ENCODE data around the gene RNF19B.
"Not testable (repeated sequence)": the region's sequence is repeated elsewhere in the genome, so short reads cannot be mapped to it uniquely, and the experiment has no call there.

The RNF19B gene

GRCh38 chr1:32991819-32992488 lies 27.3 kb upstream of the RNF19B start:
- no peak for DNase-seq (ENCODE audit: low read depth)

GRCh38 chr1:32991386-32991785 lies 26.8 kb upstream of the RNF19B start:
- no peak for DNase-seq (ENCODE audit: low read depth)

GRCh38 chr1:32990887-32991286 lies 26.3 kb upstream of the RNF19B start:
- DNase-seq (ENCODE audit: low read depth) = no peak

- DNase-seq (ENCODE audit: low read depth) = peak; percentile 82
Observed at GRCh38 chr1:32989160-32990050, 24.8 kb upstream of the RNF19B start.

GRCh38 chr1:32988665-32989064 lies 24.1 kb upstream of the RNF19B start:
- no peak for DNase-seq (ENCODE audit: low read depth)

- no peak for DNase-seq (ENCODE audit: low read depth)
Observed at GRCh38 chr1:32985226-32985625, 20.6 kb upstream of the RNF19B start.

GRCh38 chr1:32984455-32985171 lies 20.0 kb upstream of the RNF19B start:
- no peak for DNase-seq (ENCODE audit: low read depth)

GRCh38 chr1:32984090-32984454 lies 19.5 kb upstream of the RNF19B start:
- DNase-seq (ENCODE audit: low read depth) = no peak

- no peak for DNase-seq (ENCODE audit: low read depth)
Observed at GRCh38 chr1:32983020-32983419, 18.4 kb upstream of the RNF19B start.

- no peak for DNase-seq (ENCODE audit: low read depth)
Observed at GRCh38 chr1:32981003-32981901, 16.6 kb upstream of the RNF19B start.

- no peak for DNase-seq (ENCODE audit: low read depth)
Observed at GRCh38 chr1:32980080-32980479, 15.5 kb upstream of the RNF19B start.

- no peak for DNase-seq (ENCODE audit: low read depth)
Observed at GRCh38 chr1:32978854-32979253, 14.2 kb upstream of the RNF19B start.

GRCh38 chr1:32977546-32978087 lies 13.0 kb upstream of the RNF19B start:
- DNase-seq (ENCODE audit: low read depth) = no peak

- not testable (repeated sequence) for DNase-seq (ENCODE audit: low read depth)
Observed at GRCh38 chr1:32975055-32975454, 10.4 kb upstream of the RNF19B start.

GRCh38 chr1:32973458-32973857 lies 8.8 kb upstream of the RNF19B start:
- DNase-seq (ENCODE audit: low read depth) = not testable (repeated sequence)

GRCh38 chr1:32972814-32973428 lies 8.3 kb upstream of the RNF19B start:
- DNase-seq (ENCODE audit: low read depth) = no peak

GRCh38 chr1:32971576-32971975 lies 7.0 kb upstream of the RNF19B start:
- no peak for DNase-seq (ENCODE audit: low read depth)

GRCh38 chr1:32971156-32971555 lies 6.5 kb upstream of the RNF19B start:
- no peak for DNase-seq (ENCODE audit: low read depth)

GRCh38 chr1:32969566-32969965 lies 5.0 kb upstream of the RNF19B start:
- no peak for DNase-seq (ENCODE audit: low read depth)

GRCh38 chr1:32967888-32968568 lies 3.4 kb upstream of the RNF19B start:
- no peak for DNase-seq (ENCODE audit: low read depth)

Data from HS-27A (cell line).